ENCODE measurements around the gene PDXK.

Gene PDXK

GRCh38 chr21:43721939-43722338 is 3.0 kb downstream of the PDXK start:
- DNase-seq (ENCODE audit: insufficient read length, low spot score) = no peak
- FAIRE-seq = no peak

DNA sequence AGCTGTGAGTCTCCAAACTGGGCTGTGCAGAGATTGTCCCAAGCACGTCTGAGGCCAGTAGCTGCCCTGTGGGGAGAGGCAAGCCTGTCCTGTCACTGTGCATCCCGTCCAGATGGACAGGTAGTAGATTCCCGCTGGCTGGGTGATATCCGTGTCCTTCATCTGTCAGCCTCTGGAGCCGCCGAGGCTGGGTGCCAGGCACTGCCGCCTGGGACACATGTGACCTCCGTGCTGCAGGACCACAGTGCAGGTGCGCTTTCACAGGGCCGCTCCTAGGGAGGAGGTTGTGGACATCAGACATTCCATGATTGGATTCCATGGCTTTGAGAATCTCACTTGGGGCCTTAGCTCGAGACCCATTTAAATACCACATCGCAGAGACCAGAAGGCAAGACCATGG is 4.7 kb downstream of the PDXK start:
- DNase-seq (ENCODE audit: insufficient read length, low spot score) = no peak
- no peak for FAIRE-seq

DNA sequence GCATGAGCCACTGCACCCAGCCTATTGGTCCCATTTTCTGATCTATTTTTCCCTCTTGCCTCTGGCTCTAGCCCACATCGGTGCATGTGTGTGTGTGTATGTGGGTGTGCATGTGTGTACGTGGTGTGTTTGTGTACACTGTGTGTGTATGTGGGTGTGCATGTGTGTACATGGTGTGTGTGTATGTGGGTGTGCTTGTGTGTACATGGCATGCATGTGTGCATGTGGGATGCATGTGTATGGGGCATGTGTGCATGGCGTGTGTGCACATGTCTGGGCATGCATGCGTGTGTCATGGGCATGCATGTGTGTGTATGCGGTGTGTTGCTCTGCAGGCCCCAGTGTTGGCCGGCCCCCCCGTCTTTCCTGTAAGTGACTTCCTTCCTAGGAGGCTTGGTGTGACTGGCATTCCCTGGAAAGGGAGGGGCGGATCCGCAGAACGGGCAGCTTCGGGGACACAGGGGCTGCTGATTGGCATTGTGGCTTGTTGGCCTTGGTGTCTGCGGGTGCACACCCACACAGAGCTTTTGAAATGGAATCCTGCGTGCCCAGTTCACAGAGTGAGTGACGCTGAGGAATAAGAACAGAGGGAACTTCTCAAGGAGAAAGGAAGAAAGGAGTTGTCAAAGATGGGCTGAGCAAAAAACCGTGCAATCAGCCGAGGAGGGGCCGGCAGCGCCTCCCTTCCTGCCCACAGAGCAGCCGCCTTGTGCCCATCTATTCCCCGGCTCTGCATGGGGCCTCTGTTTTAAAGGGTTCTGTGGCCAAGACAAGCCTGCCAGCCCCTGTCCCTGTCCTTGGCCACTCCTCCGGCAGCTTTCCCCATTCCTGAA is 8.0 kb downstream of the PDXK start:
- DNase-seq (ENCODE audit: insufficient read length, low spot score) (no peak), FAIRE-seq (peak; percentile 90)

- FAIRE-seq = no peak
- no peak for DNase-seq (ENCODE audit: insufficient read length, low spot score)
Measured at GRCh38 chr21:43727519-43728153, 8.7 kb downstream of the PDXK start.

GRCh38 chr21:43728154-43728466 is 9.2 kb downstream of the PDXK start:
- FAIRE-seq (no peak), DNase-seq (ENCODE audit: insufficient read length, low spot score) (no peak)

- FAIRE-seq = peak; percentile 96
- DNase-seq (ENCODE audit: insufficient read length, low spot score) = peak; percentile 91
Measured at GRCh38 chr21:43728467-43729390, 9.8 kb downstream of the PDXK start.

- DNase-seq (ENCODE audit: insufficient read length, low spot score) (no peak), FAIRE-seq (no peak)
Measured at GRCh38 chr21:43731476-43731875, 12.5 kb downstream of the PDXK start.

- DNase-seq (ENCODE audit: insufficient read length, low spot score) = no peak
- no peak for FAIRE-seq
Measured at GRCh38 chr21:43731891-43732711, 13.2 kb downstream of the PDXK start.

GRCh38 chr21:43733060-43733459 is 14.1 kb downstream of the PDXK start:
- DNase-seq (ENCODE audit: insufficient read length, low spot score) (no peak), FAIRE-seq (no peak)

GRCh38 chr21:43733529-43734071 is 14.7 kb downstream of the PDXK start:
- no peak for DNase-seq (ENCODE audit: insufficient read length, low spot score)
- peak; percentile 52 for FAIRE-seq

DNA sequence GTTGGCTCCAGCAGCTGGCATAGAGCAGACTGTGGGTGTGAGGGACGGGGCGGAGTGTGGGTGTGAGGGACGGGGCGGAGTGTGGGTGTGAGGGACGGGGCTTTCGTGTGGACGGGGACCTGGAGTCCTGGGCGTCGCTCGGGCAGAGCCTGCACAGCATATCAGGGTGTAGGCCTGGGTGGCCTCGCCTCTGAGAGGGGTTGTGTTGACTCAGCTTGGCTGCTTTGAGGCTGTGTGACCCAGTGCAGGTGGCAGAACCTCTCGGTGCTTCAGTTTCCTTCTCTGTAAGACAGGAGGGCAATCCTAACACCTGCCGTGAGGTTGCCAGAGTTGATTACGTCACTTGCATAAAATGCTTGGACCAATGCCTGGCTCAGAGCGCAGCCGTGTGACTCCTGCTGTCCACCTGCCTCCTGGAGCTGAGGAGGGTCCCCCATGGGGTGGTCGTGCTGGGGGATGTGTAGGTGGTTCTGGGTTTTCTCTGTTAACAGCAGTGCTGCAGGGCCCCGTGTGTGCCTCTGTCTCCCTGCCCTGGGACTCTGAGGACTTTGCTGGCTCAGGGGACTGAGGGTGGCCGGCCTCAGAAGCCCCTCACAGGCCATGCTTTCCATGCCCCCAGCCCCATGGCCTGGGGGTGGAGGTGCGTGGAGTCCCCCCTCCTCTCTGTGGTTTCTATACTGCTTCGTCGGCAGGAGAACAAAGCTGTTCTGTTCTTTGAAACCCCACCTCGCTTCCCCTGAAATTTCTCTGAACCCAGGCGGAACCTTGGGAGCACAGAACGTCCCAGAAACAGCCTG is 15.4 kb downstream of the PDXK start:
- DNase-seq (ENCODE audit: insufficient read length, low spot score) (no peak), FAIRE-seq (no peak)

GRCh38 chr21:43734928-43735229 is 15.9 kb downstream of the PDXK start:
- no peak for DNase-seq (ENCODE audit: insufficient read length, low spot score)
- no peak for FAIRE-seq

DNA sequence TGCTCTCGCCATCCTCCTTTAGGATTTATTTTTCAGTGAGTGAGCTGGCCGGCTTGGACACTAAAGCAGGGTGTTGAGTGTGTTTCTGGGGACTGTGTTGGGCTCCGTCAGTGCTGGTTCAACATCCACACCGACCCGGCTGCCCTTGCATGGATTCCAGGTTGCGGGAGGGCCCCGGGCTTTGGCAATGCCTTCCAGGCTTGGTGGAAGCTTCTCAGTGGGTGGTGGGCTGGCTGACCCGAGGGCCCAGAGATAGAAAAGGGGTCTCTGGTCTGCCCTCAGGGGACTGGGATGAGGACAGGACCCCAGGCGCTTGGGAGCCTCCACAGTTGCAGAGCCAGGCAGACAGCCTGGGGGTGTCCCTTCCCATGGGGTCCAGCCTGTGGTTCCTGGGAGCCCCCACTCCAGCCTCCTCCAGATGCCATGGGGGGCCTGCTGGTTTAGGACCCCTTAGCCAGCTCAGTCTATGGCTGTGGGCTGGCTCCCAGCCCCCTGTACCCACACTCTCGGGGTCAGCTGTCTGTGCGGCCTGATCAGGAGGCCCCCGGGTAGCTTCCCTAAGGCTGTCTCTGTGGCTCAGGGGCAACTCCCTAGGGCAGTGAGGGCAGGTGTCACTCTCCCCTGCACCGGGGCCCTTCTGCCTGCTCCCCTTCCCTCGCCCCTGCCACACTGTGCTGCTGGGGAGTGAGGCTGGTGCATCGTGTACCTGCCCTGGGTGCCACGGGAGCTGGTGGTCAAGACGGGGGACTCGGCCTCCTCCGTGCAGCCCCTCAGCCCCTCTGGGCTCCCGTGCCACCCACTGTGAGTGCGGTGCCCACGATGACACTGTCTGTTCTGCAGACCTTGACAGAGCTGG is 16.5 kb downstream of the PDXK start:
- DNase-seq (ENCODE audit: insufficient read length, low spot score) (no peak), FAIRE-seq (no peak)

- FAIRE-seq = no peak
- DNase-seq (ENCODE audit: insufficient read length, low spot score) = no peak
Measured at GRCh38 chr21:43736224-43736883, 17.4 kb downstream of the PDXK start.

GRCh38 chr21:43737158-43737950 is 18.4 kb downstream of the PDXK start:
- DNase-seq (ENCODE audit: insufficient read length, low spot score) (no peak), FAIRE-seq (no peak)

GRCh38 chr21:43739621-43740435 is 20.9 kb downstream of the PDXK start:
- DNase-seq (ENCODE audit: insufficient read length, low spot score) (no peak), FAIRE-seq (no peak)
